HG03571 (cell line): Measurements from ENCODE around the gene ARID3A.
"Not testable (repeated sequence)": the region's sequence is repeated elsewhere in the genome, so short reads cannot be mapped to it uniquely, and the experiment has no call there.

Experiments
- ATAC-seq: cut with Tn5 transposase; IDR thresholded peaks from one replicate; pipeline ENCODE4 v1.9.1; 2021; ENCODE audit not compliant: unreplicated experiment

Gene ARID3A

DNA sequence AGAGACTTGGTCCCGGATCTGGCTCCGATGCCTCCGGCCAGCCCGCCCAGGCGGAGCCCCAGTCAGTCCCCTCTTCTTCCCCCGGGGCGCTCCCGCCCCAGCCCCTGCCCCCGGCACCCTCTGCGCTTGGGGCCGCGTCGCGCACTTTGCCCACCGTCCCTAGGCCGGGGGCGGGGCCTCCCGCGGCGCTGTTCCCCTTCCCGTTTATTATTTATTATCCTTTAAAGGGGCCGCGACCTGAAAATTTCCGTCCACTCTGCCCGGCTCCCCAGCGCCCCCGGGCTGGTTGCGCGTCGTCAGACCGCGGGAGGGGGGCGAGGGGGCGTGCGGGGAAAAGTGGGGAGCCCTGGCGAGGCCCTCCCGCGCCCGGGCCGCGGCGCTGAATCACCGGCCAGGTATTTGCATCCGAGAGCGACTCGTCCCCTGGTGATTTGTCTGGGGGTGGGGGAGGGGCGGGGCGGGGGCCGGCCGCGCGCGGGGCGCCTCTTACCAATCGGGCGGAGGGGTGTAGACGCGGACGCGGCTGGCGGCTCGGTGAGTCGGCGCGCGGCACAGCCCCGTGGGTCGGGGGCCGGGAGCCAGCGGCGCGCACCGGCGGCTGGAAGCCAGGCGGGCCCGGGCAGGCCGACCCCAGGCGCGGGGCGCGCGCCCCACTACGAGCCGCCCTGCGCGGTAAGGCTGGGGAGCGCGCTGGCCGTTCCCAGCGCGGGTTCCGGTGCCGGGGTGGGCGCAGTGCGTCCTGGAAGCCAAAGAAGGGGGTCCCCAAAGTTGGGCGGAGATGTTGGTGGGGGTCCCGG lies at the start of gene ARID3A:
Gene ARID3A (plus strand): TSS at position 510 of the 797 bp plus-strand sequence. CDS start 3,494 bp downstream, outside the sequence.
- peak; percentile 52 for ATAC-seq

- ATAC-seq, result no peak
These were observed 49.7 kb upstream of the ARID3A start for GRCh38 chr19:876089-876488.

GRCh38 chr19:876780-877314 lies 49.0 kb upstream of the ARID3A start:
- ATAC-seq, result no peak

DNA sequence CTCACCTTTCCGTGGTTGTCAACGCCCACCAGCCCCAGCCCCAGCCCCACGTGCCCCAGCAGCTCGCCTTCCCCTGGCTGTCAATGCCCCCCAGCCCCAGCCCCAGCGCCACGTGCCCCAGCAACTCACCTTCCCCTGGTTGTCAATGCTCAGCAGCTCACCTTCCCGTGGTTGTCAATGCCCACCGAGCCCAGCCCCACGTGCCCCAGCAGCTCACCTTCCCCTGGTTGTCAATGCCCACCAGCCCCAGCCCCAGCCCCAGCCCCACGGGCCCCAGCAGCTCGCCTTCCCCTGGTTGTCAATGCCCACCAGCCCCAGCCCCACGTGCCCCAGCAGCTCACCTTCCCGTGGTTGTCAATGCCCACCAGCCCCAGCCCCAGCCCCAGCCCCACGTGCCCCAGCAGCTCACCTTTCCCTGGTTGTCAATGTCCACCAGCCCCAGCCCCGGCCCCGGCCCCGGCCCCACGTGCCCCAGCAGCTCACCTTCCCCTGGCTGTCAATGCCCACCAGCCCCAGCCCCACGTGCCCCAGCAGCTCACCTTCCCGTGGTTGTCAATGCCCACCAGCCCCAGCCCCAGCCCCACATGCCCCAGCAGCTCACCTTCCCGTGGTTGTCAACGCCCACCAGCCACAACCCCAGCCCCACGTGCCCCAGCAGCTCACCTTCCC lies 47.7 kb upstream of the ARID3A start:
- ATAC-seq, result not testable (repeated sequence)

GRCh38 chr19:878751-879561 lies 46.9 kb upstream of the ARID3A start:
- ATAC-seq, result not testable (repeated sequence)

DNA sequence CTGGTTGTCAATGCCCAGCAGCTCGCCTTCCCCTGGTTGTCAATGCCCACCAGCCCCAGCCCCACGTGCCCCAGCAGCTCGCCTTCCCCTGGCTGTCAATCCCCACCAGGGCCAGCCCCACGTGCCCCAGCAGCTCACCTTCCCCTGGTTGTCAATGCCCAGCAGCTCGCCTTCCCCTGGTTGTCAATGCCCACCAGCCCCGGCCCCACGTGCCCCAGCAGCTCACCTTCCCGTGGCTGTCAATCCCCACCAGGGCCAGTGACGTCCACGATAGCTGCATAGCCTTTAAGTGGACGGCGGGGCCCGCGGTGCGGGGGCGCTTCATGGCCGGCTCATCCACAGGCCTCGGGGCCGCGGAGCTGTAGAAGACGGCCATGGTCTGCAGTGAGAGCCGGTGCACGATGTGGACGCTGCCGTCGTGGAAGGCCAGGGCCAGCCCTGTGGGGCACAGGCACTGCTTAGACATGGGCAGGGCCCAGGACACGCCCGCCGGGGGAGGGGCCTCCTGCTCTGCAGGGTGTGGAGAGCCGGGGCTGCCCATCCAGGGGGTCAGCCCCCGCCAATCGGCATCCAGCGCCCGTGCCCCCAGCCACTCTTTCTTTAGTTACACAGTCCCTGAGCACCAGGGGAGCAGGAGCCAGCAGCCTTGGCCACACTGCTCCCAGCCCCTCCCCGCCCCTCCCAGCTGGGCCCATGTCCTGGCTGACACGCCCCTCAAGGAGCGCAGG lies 46.0 kb upstream of the ARID3A start:
- ATAC-seq, result no peak

DNA sequence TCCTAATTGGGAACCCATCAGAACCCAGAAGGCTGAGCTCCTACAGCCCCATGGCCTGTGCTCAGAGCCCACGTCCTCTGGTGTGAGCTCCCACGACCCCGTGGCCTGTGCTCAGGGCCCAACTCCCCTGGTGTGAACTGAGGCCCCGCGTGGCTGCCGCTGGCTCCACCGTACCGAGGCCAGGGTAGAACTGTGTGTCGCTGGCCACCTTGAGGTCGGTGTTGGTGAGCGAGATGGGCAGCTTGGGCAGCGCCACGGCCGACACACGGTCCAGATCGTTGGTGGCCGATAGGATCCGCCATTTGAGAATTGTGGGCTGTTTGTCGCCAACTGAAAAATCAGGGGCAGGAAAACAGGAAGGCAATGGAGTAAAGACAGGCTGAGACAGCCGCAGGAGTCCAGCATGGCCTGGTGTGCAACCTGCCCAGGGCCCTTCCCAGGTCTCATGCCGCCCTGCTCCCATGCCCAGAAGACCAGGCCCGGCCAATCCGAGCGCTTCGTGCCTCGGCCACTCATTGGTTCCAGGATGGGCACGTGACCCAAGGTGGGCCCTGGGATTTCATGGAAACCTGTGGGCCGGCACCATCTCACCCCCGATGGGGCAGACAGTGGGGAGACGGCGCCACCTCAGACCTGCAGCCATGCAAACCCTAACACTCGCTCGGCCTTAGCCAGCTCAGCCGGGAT lies 44.3 kb upstream of the ARID3A start:
- no peak for ATAC-seq

DNA sequence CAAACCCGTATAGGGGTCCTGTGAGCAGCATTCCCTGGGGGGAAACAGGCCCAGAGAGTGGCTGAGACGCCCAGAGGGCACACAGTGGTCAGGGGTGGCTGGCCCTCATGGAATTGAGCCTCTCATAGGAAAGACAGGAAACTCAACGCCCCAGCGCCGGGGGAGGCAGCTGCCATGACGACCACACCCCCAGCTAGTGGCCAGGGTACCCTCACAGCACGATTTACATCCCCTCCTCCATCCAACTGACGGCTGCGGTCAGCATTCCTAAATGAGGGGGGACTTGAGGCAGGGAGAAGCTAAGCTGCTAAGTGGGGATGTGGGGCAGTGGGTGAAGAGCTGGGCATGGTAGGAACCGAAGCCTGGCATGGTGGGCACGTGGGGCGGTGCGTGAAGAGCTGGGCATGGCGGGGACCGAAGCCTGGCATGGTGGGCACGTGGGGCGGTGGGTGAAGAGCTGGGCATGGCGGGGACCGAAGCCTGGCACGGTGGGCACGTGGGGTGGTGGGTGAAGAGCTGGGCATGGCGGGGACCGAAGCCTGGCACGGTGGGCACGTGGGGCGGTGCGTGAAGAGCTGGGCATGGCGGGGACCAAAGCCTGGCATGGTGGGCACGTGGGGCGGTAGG lies 42.9 kb upstream of the ARID3A start:
- ATAC-seq, result no peak

- no peak for ATAC-seq
These were observed 42.1 kb upstream of the ARID3A start for GRCh38 chr19:883661-884211.

GRCh38 chr19:884420-885211 lies 41.2 kb upstream of the ARID3A start:
- no peak for ATAC-seq

DNA sequence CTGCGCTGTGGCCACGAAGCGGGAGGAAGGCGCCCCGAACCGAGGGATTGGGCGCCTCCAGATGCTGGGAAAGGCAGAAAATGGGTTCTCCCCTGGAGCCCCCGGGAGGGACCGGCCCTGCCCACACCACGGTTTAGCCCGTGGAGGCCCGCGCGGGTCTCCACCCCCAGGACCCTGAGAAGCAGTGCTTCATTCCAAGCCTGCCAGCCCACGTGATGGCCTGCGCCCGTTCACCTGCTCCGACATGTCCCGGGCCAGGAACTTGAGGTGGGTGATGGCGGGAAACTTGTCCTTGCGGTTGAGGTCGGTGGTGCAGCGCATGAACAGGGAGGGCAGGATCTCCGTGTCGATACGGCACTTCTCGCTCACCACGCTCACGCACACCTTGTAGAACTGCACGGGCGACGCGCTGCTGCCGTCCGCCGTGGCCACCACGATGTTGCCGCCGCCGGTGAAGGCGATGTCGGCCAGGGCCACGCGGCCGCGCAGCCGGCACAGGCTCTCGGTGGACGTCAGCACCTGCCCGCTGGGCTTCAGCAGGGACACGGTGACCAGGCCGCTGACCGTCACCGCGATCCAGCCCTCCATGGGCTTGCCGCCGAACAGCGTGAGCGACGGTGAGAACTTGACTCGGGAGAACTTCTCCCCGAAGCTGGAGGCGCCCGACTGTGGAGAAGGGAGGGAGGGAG lies 40.2 kb upstream of the ARID3A start:
- no peak for ATAC-seq

DNA sequence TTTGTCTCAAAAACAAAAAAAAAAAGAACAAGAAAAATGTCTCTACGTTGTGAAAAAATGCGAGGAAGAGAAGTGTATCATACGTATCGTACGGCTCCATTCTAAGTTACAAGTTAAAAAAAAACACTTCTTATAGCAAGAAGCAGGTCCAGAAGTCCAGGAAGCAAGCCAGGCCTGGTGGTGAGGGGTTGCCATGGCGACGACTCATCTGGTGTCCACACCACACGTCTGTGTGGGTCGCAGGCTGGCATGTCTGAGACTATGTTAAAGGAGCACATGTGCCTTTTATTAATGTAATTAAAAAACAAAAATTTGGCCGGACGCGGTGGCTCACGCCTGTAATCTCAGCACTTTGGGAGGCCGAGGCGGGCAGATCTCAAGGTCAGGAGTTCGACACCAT lies 38.8 kb upstream of the ARID3A start:
- ATAC-seq, result no peak

DNA sequence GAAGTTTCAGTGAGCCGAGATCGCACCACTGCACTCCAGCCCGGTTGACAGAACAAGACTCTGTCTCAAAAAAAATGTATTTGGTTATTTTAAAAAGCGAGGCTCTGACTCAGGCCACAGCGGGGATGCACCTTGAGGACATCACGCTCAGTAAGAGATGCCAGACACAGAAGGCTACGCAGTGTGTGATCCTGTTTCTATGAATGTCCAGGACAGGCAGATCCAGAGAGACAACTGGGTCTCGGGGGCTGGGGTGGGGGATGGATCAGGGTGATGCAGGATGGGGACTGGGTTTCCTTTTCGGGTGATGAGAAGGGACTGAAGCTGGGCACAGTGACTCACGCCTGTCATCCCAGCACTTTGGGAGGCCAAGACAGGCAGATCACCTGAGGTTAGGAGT lies 38.2 kb upstream of the ARID3A start:
- no peak for ATAC-seq

DNA sequence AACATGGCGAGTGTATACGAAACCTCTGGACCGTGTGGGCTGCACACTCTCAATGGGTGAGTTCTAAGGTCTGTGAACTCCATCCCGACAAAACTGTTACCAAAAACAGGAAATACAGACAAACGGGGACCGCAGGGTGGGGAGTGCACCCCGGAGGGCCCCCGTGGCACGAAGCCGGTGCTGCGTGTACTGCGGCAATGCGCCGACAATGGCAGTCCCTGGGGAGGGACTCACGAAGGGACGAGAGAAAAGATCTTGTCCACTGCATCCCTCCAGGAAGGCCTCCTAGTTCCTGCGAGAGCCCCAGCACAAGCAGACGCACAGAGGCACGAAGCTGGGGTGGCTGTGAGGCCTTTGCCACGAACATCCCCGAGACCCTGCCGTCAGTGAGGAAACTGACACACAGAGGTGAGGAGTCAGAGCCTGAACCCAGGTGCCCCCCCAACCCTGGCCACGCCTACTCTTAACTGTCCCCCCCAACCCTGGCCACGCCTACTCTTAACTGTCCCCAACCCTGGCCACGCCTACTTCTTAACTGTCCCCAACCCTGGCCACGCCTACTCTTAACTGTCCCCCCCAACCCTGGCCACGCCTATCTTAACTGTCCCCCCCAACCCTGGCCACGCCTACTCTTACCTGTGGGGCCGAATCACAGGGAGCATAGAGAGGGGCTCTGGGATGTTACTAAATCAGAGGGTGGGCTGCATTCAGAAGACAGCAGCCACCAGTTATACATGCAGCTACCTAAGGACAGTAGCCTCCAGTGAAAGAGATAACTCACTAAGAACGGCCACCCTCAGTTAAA lies 37.1 kb upstream of the ARID3A start:
- no peak for ATAC-seq

DNA sequence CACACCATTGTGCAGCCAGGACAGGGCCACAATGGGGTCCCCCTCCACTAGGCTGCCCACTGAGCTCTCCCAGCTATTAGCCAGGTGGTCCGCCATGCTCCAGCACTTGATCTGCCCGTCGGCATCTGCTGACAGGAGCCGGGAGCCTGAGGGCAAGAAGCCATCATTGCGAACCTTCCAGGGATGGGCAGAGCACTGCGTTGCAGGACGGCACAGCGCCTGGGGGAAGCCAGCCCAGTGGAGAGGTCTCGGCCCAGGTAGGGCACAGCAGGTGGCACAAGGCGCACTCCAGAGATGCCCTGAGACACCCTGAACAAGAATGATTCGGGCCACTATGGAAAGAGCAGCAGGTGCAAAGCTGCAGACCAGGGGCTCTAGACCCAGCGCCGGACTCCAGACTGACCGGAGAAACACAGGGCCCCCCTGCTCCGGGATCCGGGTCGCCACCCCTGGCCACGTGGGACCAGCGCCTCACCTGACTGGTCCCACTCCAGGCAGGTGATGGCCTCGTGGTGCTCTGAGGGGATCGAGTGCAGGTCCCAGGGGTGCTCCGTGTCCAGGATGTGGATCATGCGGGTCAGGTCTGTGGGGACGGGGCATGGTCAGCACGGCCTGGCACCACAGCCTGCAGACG lies 36.1 kb upstream of the ARID3A start:
- no peak for ATAC-seq

DNA sequence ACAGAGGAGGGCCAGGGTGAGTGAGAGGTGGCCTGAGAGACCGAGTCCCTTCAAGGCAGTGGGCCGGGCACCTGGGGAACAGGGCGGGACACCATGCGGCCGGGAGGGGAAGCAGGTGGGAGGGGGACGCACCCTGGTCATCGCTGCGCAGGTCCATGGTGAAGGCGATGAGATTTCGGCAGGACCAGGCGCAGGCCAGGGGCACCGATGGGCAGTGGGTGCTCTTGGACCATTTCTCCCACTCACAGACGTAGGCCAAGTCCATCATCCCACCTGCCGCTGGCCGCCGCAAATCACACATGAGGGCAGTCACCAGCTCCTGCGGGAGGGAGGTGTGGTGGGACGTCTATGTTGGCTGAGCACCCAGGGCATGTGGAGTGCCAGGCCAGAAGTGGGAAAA lies 35.0 kb upstream of the ARID3A start:
- no peak for ATAC-seq
